Measurements from ENCODE around the gene LRBA.
"Not testable (repeated sequence)": the region's sequence is repeated elsewhere in the genome, so short reads cannot be mapped to it uniquely, and the experiment has no call there.

LRBA gene

DNA sequence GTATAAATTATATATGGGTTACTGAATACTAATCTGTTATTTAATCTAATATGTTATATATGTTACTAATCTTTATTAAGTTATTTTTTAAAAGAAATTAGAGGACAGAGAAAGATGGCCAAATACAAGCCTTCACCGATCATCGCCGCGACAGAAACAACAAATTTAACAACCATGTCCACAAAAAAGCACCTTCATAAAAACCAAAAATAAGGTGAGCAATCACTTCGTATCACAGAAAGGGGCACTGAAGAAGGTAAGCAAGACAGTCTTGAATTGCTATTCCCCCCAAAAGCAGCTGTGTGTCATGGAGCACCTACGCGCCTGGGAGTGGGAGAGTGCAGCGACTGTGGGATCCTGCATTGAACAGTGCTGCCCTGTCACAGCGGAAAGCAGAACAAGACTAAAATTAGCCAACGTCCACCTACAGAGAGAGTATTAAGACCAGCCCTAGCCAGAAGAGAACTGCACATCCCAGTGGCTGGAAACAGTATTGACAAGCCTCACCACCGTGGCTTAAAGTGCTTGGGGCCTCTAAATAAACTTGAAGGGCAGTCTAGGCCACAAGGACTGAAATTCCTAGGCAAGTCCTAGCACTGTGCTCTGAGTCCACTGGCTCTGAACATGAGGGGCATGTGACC is 38.5 kb downstream of the LRBA start:
- H3K36me3 ChIP-seq (ENCODE audit: insufficient read depth, low read length) = no peaks in the 10 kb centered on the region
- no peaks in the 10 kb centered on the region for H3K27me3 ChIP-seq (ENCODE audit: insufficient read depth, low read length)
- H2AFZ ChIP-seq (ENCODE audit: low read depth, low read length) = no peak overlapping the region
- no peaks in the 10 kb centered on the region for H3K9me3 ChIP-seq (ENCODE audit: low read length)
- no peak overlapping the region for H3K4me3 ChIP-seq (ENCODE audit: low read length)
- H3K4me1 ChIP-seq (ENCODE audit: insufficient read depth, low read length) = no peaks in the 10 kb centered on the region

DNA sequence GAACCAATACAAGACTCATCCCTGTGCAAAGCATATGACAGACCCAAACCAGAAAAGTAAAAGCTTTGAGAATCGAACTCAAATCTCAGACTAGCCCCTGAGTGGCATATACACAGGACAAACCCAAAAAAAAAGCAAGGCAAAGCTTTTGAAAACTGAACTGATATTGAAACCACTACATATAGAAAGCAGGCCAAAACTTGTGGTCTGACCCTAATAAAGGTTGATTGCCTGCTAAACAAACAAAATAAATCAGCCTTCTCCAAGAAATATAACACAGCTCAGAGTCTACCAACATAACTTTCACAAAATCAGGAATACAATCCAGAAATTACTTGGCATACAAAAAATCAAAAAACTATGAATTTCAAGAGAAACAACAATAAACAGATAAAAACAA is 40.3 kb downstream of the LRBA start:
- Histone ChIP-seq H3K27me3 (ENCODE audit: insufficient read depth, low read length) (no peaks in the 10 kb centered on the region), H3K36me3 (ENCODE audit: insufficient read depth, low read length) (no peaks in the 10 kb centered on the region), H3K4me3 (ENCODE audit: low read length) (no peak overlapping the region), H3K9me3 (ENCODE audit: low read length) (no peaks in the 10 kb centered on the region), H3K4me1 (ENCODE audit: insufficient read depth, low read length) (no peaks in the 10 kb centered on the region), H2AFZ (ENCODE audit: low read depth, low read length) (no peak overlapping the region)

DNA sequence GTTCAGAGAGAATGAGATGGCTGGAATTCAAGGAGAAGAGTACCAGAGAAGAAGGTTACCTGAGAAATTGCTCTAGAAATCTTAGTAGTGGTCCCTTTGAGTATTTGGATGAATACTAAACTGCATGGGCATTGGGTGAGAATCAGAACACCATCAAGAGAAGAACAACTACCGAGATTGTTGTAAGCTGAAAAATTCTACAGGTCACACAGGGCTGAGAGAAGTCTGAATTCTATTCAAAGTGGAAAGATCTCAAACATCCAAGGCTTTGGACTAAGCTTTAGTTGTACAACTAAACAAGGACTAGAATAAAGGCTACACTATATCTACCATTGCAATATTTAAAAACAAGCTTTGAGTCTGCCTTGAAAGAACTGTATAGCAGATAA is 40.8 kb downstream of the LRBA start:
- Histone ChIP-seq H3K4me3 (ENCODE audit: low read length) (no peak overlapping the region), H2AFZ (ENCODE audit: low read depth, low read length) (no peak overlapping the region), H3K27me3 (ENCODE audit: insufficient read depth, low read length) (no peaks in the 10 kb centered on the region), H3K4me1 (ENCODE audit: insufficient read depth, low read length) (no peaks in the 10 kb centered on the region), H3K36me3 (ENCODE audit: insufficient read depth, low read length) (no peaks in the 10 kb centered on the region), H3K9me3 (ENCODE audit: low read length) (no peaks in the 10 kb centered on the region)

DNA sequence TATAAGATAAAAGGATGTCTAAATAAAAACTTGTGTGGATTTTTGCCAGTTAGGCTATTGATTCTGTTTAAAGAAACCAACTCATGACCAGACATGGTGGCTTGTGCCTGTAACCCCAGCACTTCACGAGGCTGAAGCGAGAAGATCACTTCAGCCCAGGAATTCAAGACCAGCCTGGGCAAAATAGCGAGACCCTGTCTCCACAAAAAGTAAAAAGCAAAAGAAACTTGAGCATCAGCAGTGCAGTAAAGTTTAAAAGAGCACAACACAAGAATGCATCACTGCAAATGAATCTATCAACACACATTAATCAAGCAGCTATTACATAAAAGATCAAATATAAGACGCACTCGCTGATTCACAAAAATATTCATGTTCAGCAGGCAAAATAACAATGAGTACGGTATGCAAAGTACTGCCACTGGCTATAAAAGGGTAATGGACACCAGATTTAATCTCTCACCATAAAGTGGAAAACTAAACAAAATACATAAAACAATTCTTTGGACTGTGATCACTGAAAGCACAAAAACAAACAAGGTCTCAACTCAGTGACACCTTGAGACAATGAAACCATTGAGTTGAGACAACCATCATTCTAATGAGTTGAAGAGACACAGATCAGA is 41.3 kb downstream of the LRBA start:
- Histone ChIP-seq H3K4me3 (ENCODE audit: low read length) (no peak overlapping the region), H3K9me3 (ENCODE audit: low read length) (no peaks in the 10 kb centered on the region), H3K27me3 (ENCODE audit: insufficient read depth, low read length) (no peaks in the 10 kb centered on the region), H3K36me3 (ENCODE audit: insufficient read depth, low read length) (no peaks in the 10 kb centered on the region), H2AFZ (ENCODE audit: low read depth, low read length) (no peak overlapping the region), H3K4me1 (ENCODE audit: insufficient read depth, low read length) (no peaks in the 10 kb centered on the region)

DNA sequence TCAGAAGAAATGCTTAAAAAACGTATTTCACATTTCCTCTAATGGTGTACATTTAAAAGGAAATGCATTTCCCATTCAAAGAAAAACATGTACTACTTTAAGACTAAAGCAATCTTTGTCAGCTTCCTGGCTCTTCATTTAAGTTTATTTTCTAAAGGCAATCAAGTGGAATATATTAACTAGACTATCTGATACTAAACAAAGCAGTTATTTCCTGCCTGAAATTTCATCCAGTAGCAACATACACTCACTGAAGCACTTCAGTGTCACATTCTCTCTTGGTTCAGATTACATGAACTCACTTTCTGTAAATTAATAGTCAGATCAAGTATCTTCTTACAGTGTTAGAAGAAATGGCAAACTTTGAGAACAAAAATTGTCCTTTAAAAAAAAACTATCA is 42.5 kb downstream of the LRBA start:
- Histone ChIP-seq H3K9me3 (ENCODE audit: low read length) (no peaks in the 10 kb centered on the region), H2AFZ (ENCODE audit: low read depth, low read length) (no peak overlapping the region), H3K27me3 (ENCODE audit: insufficient read depth, low read length) (no peaks in the 10 kb centered on the region), H3K36me3 (ENCODE audit: insufficient read depth, low read length) (no peaks in the 10 kb centered on the region), H3K4me3 (ENCODE audit: low read length) (no peak overlapping the region), H3K4me1 (ENCODE audit: insufficient read depth, low read length) (no peaks in the 10 kb centered on the region)

DNA sequence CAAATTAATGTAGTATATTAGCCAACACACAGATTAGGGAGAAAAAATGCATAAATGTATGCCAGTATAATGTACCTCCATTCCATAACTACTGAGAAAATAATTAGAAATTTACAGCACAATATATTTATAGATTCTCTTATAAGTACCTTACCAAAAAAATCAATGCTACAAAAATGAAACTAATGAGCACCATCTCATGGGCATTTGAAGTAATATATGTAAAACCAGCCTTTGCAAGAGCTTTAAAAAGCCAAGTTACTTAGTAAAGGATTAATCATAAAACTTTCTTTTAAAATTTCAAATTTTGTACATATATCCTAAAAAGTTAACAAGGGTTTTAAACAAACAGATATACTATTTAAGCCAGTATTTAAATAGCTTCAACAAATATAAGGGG is 43.2 kb downstream of the LRBA start:
- H3K27me3 ChIP-seq (ENCODE audit: insufficient read depth, low read length) = no peaks in the 10 kb centered on the region
- no peak overlapping the region for H2AFZ ChIP-seq (ENCODE audit: low read depth, low read length)
- H3K4me3 ChIP-seq (ENCODE audit: low read length) = no peak overlapping the region
- no peaks in the 10 kb centered on the region for H3K36me3 ChIP-seq (ENCODE audit: insufficient read depth, low read length)
- no peaks in the 10 kb centered on the region for H3K4me1 ChIP-seq (ENCODE audit: insufficient read depth, low read length)
- H3K9me3 ChIP-seq (ENCODE audit: low read length) = no peaks in the 10 kb centered on the region

DNA sequence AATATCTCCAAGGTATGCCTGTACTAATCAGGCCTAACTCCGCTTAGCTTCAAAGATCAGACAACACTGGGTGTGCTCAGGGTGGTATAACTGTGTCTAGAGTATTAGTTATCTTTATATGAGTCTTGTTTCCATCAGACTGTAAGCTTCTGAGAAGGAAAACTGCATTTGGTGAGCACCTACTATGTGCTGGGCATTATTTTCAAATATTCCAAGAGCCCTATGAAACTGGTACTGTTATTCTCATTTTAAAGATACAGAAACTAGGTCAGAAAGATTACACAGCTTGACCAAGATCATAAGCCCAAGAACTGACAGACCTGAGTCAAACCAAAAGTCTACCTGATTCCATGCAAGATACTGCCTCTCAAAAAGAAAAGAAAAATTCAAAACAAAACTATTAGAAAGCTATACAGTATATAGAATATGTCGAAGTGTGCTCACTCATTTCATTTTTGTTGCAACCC is 44.4 kb downstream of the LRBA start:
- Histone ChIP-seq H3K9me3 (ENCODE audit: low read length) (no peaks in the 10 kb centered on the region), H3K36me3 (ENCODE audit: insufficient read depth, low read length) (no peaks in the 10 kb centered on the region), H2AFZ (ENCODE audit: low read depth, low read length) (no peak overlapping the region), H3K4me3 (ENCODE audit: low read length) (no peak overlapping the region), H3K4me1 (ENCODE audit: insufficient read depth, low read length) (no peaks in the 10 kb centered on the region), H3K27me3 (ENCODE audit: insufficient read depth, low read length) (no peaks in the 10 kb centered on the region)

DNA sequence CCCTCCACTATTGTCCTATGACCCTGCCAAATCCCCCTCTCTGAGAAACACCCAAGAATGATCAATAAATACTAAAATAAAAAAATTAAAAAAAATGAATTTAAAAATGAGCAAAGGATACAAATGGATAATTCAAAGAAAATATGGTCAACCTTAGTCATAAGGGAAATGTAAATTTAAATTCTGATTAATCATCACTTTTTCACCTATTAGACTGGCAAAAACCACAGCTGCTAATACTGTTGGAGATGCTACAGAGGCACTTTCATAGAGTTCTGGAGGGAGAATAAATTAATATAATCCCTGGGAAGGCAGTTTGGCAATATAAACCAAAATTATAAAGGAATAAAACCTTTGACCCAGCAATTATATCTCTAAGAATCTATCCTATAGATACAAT is 50.3 kb downstream of the LRBA start:
- Histone ChIP-seq H3K4me3 (ENCODE audit: low read length) (no peak overlapping the region), H3K4me1 (ENCODE audit: insufficient read depth, low read length) (no peaks in the 10 kb centered on the region), H3K27me3 (ENCODE audit: insufficient read depth, low read length) (no peaks in the 10 kb centered on the region), H3K9me3 (ENCODE audit: low read length) (no peaks in the 10 kb centered on the region), H3K36me3 (ENCODE audit: insufficient read depth, low read length) (no peaks in the 10 kb centered on the region), H2AFZ (ENCODE audit: low read depth, low read length) (no peak overlapping the region)

DNA sequence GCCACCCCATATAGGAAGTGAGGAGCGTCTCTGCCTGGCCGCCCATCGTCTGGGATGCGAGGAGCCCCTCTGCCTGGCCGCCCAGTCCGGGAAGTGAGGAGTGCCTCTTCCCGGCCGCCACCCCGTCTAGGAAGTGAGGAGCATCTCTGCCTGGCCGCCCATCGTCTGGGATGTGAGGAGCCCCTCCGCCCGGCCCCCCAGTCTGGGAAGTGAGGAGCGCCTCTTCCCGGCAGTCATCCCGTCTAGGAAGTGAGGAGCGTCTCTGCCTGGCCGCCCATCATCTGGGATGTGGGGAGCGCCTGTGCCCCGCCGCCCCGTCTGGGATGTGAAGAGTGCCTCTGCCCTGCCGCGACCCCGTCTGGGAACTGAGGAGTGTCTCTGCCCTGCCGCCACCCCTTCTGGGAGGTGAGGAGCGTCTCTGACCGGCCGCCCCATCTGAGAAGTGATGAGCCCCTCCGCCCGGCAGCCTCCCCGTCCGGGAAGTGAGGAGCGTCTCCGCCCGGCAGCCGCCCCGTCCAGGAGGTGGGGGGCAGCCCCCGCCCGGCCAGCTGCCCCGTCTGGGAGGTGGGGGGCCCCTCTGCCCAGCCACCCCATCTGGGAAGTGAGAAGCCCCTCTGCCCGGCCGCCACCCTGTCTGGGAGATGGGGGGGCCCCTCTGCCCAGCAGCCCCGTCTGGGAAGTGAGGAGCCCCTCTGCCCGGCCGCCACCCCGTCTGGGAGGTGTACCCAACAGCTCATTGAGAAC is 51.3 kb downstream of the LRBA start:
- not testable (repeated sequence) for H3K9me3 ChIP-seq (ENCODE audit: low read length); H3K27me3 ChIP-seq (ENCODE audit: insufficient read depth, low read length); H3K36me3 ChIP-seq (ENCODE audit: insufficient read depth, low read length); H2AFZ ChIP-seq (ENCODE audit: low read depth, low read length); H3K4me1 ChIP-seq (ENCODE audit: insufficient read depth, low read length); H3K4me3 ChIP-seq (ENCODE audit: low read length)

DNA sequence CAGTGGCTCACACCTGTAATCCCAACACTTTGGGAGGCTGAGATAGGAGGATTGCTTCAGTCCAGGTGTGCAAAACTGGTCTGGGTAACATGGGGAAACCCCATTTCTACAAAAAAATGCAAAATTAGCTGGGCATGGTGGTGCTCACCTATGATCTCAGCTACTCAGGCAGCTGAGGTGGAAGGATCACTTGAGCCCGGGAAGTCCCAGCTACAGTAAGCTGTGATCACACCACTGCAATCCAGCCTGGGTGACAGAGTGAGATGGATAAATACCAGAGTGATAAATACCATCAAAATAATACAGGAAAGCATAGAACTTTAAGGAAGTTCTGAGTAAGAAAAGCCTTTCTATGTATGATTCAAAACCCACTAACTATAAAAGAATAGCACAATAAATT is 52.8 kb downstream of the LRBA start:
- Histone ChIP-seq H3K4me3 (ENCODE audit: low read length) (no peak overlapping the region), H2AFZ (ENCODE audit: low read depth, low read length) (no peak overlapping the region), H3K9me3 (ENCODE audit: low read length) (peaks cover 5% of the 10 kb centered on the region), H3K4me1 (ENCODE audit: insufficient read depth, low read length) (no peaks in the 10 kb centered on the region), H3K27me3 (ENCODE audit: insufficient read depth, low read length) (no peaks in the 10 kb centered on the region), H3K36me3 (ENCODE audit: insufficient read depth, low read length) (no peaks in the 10 kb centered on the region)

DNA sequence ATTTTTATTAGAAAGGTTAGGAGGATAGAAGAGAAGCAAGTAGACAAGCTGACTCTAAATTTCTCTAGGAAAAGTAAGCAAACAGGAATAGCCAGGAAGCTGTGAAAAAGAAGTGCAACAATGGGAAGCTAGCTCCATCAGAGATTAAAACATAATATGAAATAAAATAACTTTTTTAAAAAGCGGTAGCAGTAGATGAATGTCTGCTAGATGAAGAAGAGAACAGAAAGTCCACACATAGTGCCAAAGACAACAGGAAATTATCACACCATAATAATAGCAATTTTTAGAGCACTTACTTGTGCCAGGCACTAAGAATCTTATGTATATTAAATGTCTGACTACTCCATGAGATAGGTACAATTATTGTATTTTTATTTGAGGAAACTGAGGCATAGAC is 53.5 kb downstream of the LRBA start:
- H3K36me3 ChIP-seq (ENCODE audit: insufficient read depth, low read length) = no peaks in the 10 kb centered on the region

DNA sequence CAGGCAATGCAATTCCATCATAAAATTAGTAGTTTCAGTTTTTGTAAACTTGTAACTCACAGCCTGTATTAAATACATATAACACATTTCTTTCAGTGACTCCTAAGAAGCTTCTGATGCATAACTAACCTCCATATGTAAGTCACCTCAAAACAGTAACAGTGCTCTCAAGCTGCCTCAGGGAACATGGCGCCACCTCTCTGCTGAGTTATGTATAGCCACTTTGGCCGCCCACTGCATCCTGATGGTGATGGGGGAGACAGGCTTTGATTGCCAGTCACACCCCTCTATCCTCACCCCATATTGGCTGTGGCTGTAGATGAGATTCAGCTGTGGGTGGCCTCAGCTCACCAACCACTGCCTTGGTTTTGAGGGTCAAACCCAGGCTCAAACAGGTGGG is 54.3 kb downstream of the LRBA start:
- Histone ChIP-seq H3K9me3 (ENCODE audit: low read length) (peaks cover 5% of the 10 kb centered on the region), H3K27me3 (ENCODE audit: insufficient read depth, low read length) (no peaks in the 10 kb centered on the region), H3K36me3 (ENCODE audit: insufficient read depth, low read length) (no peaks in the 10 kb centered on the region), H3K4me3 (ENCODE audit: low read length) (no peak overlapping the region), H3K4me1 (ENCODE audit: insufficient read depth, low read length) (no peaks in the 10 kb centered on the region), H2AFZ (ENCODE audit: low read depth, low read length) (no peak overlapping the region)

More for the DNA sequence above, 53.5 kb downstream of the LRBA start:
- H3K27me3 ChIP-seq (ENCODE audit: insufficient read depth, low read length) = no peaks in the 10 kb centered on the region
- H3K4me1 ChIP-seq (ENCODE audit: insufficient read depth, low read length) = no peaks in the 10 kb centered on the region
- H3K4me3 ChIP-seq (ENCODE audit: low read length) = no peak overlapping the region
- no peak overlapping the region for H2AFZ ChIP-seq (ENCODE audit: low read depth, low read length)
- peaks cover 5% of the 10 kb centered on the region for H3K9me3 ChIP-seq (ENCODE audit: low read length)

DNA sequence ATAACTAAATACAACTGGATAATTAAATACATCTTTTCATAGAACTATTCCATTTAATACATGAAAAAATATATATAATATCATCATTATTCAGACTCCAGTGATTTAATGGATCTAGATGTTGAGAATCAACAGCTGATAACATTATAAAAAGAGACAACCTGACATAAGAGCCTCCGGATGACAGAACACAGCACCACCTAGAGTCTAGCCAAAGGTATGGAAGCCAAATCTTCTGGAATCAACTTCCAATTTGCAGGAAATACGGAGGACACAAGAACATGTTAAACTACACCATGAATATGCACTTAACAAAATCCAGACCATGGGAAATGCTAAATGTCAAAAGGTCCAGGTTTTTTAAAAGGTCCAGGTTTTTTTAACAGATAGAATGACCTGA is 55.0 kb downstream of the LRBA start:
- H3K4me3 ChIP-seq (ENCODE audit: low read length) = no peak overlapping the region
- H3K4me1 ChIP-seq (ENCODE audit: insufficient read depth, low read length) = no peaks in the 10 kb centered on the region
- no peaks in the 10 kb centered on the region for H3K27me3 ChIP-seq (ENCODE audit: insufficient read depth, low read length)
- H2AFZ ChIP-seq (ENCODE audit: low read depth, low read length) = no peak overlapping the region
- H3K9me3 ChIP-seq (ENCODE audit: low read length) = peaks cover 5% of the 10 kb centered on the region
- no peaks in the 10 kb centered on the region for H3K36me3 ChIP-seq (ENCODE audit: insufficient read depth, low read length)
